Thymus (tissue), 11 donors: ENCODE data around the gene C8G. TPM values are rescaled to one million over a fixed set of nuclear protein-coding genes. Genes with fewer than 3 reads are reported as not detected.

Source experiments
- DNase-seq, 9 donors: peaks; one replicate each; pipeline ENCODE4 v3.0.0-alpha.2; 2013; ENCODE audit warnings: low spot score in 9 of 9, low read depth in 6 of 9, missing footprints in 1 of 9
- H3K27ac ChIP-seq, 2 donors: one replicate each; pipeline ENCODE4 v1.5.1; 2013; ENCODE audit warnings: control low read depth in 1 of 2, low read depth in 1 of 2, low read length in 1 of 2, mild to moderate bottlenecking in 1 of 2, moderate library complexity in 1 of 2
- H3K27me3 ChIP-seq, 2 donors: one replicate each; pipeline ENCODE4 v1.5.1; 2013; ENCODE audit warnings: low read length in 1 of 2; ENCODE audit not compliant: control insufficient read depth in 2 of 2, insufficient read depth in 1 of 2
- H3K36me3 ChIP-seq, 2 donors: one replicate each; pipeline ENCODE4 v1.5.1; 2013; ENCODE audit warnings: low read length in 1 of 2, mild to moderate bottlenecking in 1 of 2, moderate library complexity in 1 of 2; ENCODE audit not compliant: control insufficient read depth in 2 of 2, insufficient read depth in 2 of 2
- H3K4me1 ChIP-seq, 2 donors: one replicate each; pipeline ENCODE4 v1.5.1; 2013; ENCODE audit warnings: low read length in 2 of 2; ENCODE audit not compliant: control insufficient read depth in 2 of 2, insufficient read depth in 2 of 2
- H3K4me3 ChIP-seq, 2 donors: one replicate each; pipeline ENCODE4 v1.5.1; 2013; ENCODE audit warnings: low read length in 2 of 2, control low read depth in 1 of 2, mild to moderate bottlenecking in 1 of 2
- H3K9me3 ChIP-seq, 2 donors: one replicate each; pipeline ENCODE4 v1.5.1; 2013; ENCODE audit warnings: low read length in 1 of 2, mild to moderate bottlenecking in 1 of 2; ENCODE audit not compliant: control insufficient read depth in 2 of 2, insufficient read depth in 1 of 2
- WGBS: extraction: QIAGEN DNeasy Blood & Tissue Kit; methylation state at CpG from one replicate; pipeline ENCODE4 v1.1.7; 2013; 5-methylcytosine and 5-hydroxymethylcytosine counted together
- polyA plus RNA-seq: library from polyadenylated mRNA; stranded (reverse); fragments of 200-250 nt; gene quantifications from one replicate; pipeline ENCODE4 v1.2.3, GENCODE V29; 2013
- total RNA-seq: library from RNA; stranded (reverse); fragments of 120-200 nt; gene quantifications from one replicate; pipeline ENCODE4 v1.2.4, GENCODE V29; 2013
- donor health status: healthy.

C8G gene
- total and polyA plus RNA-seq, 2 donors: 2.2 to 6.5 TPM

DNA sequence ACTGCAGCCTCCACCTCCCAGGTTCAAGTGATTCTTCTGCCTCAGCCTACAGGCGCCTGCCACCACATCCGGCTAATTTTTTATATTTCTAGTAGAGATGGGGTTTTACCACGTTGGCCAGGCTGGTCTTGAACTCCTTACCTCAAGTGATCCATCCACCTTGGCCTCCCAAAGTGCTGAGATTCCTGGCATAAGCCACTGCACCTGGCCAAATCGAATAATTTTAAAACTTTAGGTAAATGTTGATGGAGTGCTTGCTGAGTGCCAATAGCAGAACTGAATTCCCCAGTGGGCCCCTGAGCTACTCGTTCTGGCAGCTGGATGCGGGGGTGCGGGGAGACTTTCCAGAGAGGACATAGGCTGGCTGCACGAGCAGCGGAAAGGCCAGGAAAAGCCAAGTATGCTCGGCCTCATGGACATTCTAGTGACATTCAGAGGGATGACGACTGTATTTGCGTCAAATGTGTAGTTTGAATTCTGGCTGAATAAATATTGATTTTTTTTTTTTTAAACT, 41.9 kb upstream of the C8G start:
- Histone ChIP-seq H3K9me3 (no peaks in the 10 kb centered on the region), H3K4me1 (peaks cover 0 to 26% of the 10 kb centered on the region in 2 donors), H3K4me3 (no peak overlapping the region), H3K27me3 (no peaks in the 10 kb centered on the region), H3K27ac (peak overlapping the region; percentile 82 to 84), H3K36me3 (peaks cover 76 to 83% of the 10 kb centered on the region in 2 donors)
- no peak for DNase-seq
- WGBS: 91% methylated on average over 12 of the region's 12 CpGs

DNA sequence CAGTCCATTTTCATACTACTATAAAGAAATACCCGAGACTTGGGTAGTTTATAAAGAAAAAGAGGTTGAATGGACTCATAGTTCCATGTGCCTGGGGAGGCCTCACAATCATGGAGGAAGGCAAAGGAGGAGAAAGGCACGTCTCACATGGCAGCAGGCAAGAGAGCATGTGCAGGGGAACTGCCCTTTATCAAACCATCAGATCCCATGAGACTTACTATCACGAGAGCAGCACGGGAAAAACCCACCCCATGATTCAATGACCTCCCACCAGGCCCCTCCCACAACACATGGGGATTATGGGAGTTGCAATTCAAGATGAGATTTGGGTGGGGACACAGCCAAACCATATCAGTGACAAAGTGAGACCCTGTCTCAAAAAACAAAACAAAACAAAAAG, 38.8 kb upstream of the C8G start:
- H3K4me3 ChIP-seq: no peak overlapping the region
- H3K4me1 ChIP-seq: peaks cover 0 to 23% of the 10 kb centered on the region in 2 donors
- no peak for DNase-seq
- H3K27me3 ChIP-seq: no peaks in the 10 kb centered on the region
- WGBS: 96% methylated on average over 4 of the region's 4 CpGs
- peaks cover 71 to 74% of the 10 kb centered on the region in 2 donors for H3K36me3 ChIP-seq
- H3K27ac ChIP-seq: no peak overlapping the region
- H3K9me3 ChIP-seq: no peaks in the 10 kb centered on the region

DNA sequence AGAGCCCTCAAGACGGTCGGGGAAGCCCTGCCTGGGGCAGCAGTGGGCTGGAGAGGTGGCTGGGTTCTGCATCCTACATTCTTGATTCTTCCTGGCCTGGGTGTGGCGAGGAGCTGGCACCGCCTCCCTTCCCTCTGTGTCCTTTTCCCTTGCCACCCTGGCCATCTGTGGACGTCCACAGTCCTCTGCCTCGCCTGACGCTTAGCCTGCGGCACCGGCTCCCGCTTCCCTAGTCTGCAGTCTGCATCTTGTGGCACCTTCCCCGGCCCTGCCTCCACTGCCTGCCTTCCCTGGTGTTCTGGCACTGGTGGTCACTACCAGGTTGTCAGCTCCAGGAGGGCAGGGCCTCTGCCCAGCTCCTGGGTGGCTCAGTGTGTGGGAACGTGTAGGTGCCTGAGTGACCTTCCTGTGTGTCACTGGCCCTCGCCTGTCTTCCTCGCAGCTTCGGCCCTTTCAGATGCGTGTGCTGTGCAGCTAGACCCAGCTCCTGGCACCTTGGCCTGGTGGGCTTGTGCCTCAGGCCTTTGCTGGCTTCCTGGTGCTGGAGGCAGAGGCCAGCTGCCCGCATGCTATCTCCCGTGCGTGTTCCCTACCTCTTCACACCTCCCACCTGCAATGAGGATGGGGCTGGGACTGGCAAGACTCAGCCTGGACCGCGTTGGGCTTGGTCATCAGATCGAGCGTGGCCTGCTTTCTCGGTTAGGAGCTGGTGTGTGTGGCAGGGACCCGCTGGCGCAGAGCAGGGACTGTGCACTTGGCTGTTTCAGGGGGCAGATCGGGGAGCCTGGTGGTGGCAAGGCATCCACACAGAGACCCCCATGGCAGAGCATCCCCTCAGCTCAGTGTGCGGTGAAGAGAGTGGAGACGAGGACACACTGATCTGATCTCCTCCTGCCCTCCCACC, 37.8 kb upstream of the C8G start:
- Histone ChIP-seq H3K36me3 (peaks cover 61 to 64% of the 10 kb centered on the region in 2 donors), H3K9me3 (no peaks in the 10 kb centered on the region), H3K4me3 (no peak overlapping the region), H3K27me3 (no peaks in the 10 kb centered on the region), H3K27ac (no peak overlapping the region), H3K4me1 (peaks cover 0 to 13% of the 10 kb centered on the region in 2 donors)
- DNase-seq: no peak
- WGBS: 98% methylated on average over 29 of the region's 29 CpGs

DNA sequence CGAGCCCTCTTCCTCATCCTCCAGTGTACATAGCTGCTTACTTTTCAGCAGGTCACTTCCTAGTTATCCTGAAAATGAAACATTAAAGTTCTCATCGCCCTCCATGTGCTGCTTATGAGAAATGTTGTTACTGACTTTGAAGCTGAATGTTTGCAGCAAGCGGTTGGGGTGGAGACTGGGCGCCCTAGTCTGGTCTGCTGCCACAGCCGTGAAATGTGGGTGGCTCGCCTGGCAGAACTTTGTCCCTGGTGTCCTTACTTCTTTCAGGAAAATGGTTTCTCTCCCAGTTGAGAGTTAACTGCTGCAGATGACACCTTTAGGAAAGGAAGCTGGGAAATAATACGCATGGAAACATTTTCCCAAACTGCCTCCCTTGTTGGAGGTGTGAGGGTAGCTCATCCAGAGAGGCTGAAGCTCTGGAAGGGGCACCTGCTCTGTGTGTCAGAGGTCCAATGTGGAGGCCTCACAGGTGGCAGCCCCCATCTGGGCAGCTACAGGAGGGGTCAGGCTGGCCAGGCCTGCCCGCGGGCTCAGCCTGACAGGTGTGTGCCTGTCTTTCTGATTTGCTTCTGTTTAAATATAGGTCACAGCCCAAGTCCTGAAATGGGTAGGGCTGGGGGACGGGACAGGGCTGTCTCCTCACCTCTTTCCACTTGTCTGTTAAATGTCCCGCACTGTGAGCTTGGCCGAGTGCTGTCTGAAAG, 34.7 kb upstream of the C8G start:
- DNase-seq: no peak
- Histone ChIP-seq H3K9me3 (no peaks in the 10 kb centered on the region), H3K4me1 (no peaks in the 10 kb centered on the region), H3K27ac (no peak overlapping the region), H3K27me3 (no peaks in the 10 kb centered on the region), H3K36me3 (peaks cover 61 to 69% of the 10 kb centered on the region in 2 donors), H3K4me3 (no peak overlapping the region)
- WGBS: 97% methylated on average over 12 of the region's 12 CpGs

DNA sequence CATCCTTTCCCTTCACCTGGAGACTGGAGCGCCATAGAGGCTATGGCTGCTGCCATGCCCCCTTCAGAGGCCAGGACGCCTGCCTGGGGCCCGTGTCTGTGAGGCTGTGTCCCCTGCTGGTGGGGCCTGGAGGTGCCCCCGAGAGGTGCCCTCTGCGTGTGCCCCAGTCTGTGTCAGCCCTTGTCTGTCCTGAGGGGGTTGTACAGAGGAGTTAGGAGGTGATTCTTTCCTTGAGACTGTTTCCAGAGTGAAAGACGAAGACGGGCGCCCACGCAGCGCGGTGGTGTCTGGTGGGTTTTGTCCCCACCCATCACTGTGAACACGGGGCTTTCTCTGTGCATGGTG, 34.2 kb upstream of the C8G start:
- Histone ChIP-seq H3K4me1 (no peaks in the 10 kb centered on the region), H3K36me3 (peaks cover 63 to 71% of the 10 kb centered on the region in 2 donors), H3K9me3 (no peaks in the 10 kb centered on the region), H3K27me3 (no peaks in the 10 kb centered on the region), H3K27ac (no peak overlapping the region), H3K4me3 (no peak overlapping the region)
- 95% methylated on average over 12 of the region's 12 CpGs for WGBS
- no peak for DNase-seq

DNA sequence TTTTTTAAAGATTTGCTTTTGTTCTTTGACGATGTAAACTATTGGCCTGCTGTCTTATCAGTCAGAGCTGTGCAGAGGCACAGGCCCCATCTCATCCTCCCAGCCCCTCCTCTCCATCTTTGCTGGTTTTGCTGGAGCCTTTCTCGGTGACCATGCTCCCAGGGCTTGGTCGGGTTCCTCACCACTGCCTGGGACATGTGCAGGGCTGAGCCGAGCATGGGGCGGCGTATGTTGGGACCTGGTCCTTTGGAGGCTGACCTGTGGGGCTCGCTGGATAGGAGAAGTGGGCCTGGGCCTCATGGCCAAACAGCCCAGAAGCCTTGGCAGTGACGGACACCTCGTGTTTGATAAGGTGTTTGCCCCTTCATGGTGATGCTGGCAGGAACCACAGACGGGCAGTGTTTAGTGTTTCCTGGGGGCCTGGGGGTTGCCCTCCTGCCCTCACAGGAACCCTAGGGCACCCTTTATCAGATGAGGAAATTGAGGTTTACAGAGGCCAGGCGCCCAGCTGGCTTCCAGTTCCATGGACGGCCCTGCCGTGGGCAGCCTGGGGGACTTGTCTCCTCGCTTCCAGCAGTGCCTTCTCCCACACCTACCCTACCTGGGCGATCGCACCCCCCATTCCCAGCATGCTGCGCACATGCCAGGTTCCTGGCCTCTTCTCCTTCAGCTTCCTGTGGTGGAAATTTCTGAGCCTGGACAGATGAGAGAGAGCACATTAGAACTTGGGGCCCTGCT, 31.2 kb upstream of the C8G start:
- H3K36me3 ChIP-seq: peaks cover 57 to 68% of the 10 kb centered on the region in 2 donors
- no peak overlapping the region for H3K4me3 ChIP-seq
- no peak for DNase-seq
- no peaks in the 10 kb centered on the region for H3K4me1 ChIP-seq
- 98% methylated on average over 17 of the region's 17 CpGs for WGBS
- no peak overlapping the region for H3K27ac ChIP-seq
- no peaks in the 10 kb centered on the region for H3K9me3 ChIP-seq
- no peaks in the 10 kb centered on the region for H3K27me3 ChIP-seq

DNA sequence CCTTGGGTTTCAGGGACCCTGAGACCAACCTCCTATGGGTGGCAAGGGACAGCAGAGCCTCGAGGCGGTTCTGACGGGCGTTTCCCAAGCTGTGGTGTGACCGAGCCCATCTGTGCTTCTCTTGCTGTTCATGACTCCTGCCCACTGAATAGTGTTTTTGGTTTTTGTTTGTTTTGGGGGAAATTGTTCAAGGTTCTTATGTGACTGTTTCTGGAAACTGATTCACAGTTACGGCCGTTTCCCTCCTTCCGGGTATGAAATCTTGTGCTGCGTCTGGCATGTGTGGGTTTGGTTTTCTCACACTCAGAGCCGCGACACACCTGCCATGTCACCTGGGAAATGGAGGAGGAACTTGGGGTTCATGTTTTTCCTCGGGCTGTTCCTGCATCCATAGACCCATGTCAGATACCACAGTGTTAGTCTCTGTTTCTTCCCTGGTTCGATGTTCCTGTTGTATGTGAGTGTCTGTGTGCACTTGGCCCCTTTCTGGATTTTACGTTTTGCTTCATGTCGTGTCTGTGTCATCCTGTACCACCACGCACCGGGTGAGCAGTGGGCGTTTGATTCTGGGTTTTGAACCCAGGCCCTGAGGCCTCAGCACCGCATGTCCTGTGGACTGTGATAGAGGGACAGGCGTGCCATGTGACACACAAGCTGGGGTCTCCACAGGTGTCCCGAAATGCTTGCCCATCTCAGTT, 29.3 kb upstream of the C8G start:
- Histone ChIP-seq H3K27ac (no peak overlapping the region), H3K4me1 (no peaks in the 10 kb centered on the region), H3K27me3 (no peaks in the 10 kb centered on the region), H3K9me3 (no peaks in the 10 kb centered on the region), H3K36me3 (peaks cover 55 to 64% of the 10 kb centered on the region in 2 donors), H3K4me3 (no peak overlapping the region)
- WGBS: 92% methylated on average over 21 of the region's 21 CpGs
- no peak for DNase-seq

DNA sequence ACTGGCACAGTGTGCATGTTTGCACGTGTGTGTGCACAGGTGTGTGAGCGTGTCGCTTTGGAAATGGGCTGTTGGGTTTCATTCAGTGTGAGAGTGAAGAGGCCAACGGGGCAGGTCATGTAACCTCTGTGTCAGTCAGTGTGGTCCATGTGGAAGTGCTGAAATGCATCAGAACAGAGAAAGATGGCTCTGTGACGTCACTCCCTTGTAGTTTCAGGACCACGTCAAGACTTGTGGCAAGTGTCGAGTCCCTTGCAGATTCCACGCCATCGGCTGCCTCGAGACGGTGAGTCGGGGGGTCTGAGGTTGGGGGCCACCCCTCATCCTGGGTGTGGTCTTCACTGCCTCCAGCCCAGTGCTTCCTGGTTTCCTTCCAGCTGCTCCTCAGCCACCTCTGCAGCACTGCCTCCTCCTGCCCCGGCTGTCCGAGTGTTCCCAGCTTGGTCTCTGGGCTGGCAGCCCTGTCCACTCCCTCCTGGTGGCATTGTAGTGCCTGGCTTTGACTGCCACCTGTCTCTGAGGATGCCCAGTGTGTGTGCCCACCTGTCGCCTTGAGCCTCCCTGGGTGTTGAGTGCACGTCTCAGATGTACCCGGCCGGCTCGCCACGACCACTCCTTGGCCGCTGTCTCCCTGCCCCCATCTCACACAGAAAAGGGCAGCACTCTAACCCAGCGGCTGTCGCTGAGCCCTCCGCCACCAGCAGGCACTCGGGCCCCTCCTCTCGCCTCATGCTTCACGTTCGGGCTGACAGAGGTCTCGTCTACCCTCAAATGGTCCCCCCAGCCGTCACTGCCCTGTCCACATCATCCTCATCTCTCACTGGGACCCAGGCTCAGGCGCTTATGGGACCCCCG, 28.5 kb upstream of the C8G start:
- Histone ChIP-seq H3K36me3 (peaks cover 58 to 67% of the 10 kb centered on the region in 2 donors), H3K9me3 (no peaks in the 10 kb centered on the region), H3K27me3 (no peaks in the 10 kb centered on the region), H3K4me1 (no peaks in the 10 kb centered on the region), H3K4me3 (no peak overlapping the region), H3K27ac (no peak overlapping the region)
- no peak for DNase-seq
- 97% methylated on average over 32 of the region's 32 CpGs for WGBS
